Epithelial cell of esophagus (primary cell): Measurements from ENCODE around the gene DYRK1A.

Experiments used
- DNase-seq: peaks from one replicate; pipeline ENCODE4 v3.0.0; 2010; ENCODE audit warnings: low read depth
- H3K4me3 ChIP-seq: 2 replicates; pipeline ENCODE4 v1.5.1; 2011; ENCODE audit warnings: mild to moderate bottlenecking, low read length, control low read depth
- TF ChIP-seq, protein P1 (sequence below): IDR thresholded peaks from 2 replicates; pipeline ENCODE4 v1.5.1; 2011; ENCODE audit warnings: low read depth, mild to moderate bottlenecking, low read length, control low read depth, inconsistent platforms; ENCODE audit not compliant: insufficient read depth; ENCODE audit errors: missing control alignments

The DYRK1A gene

DNA sequence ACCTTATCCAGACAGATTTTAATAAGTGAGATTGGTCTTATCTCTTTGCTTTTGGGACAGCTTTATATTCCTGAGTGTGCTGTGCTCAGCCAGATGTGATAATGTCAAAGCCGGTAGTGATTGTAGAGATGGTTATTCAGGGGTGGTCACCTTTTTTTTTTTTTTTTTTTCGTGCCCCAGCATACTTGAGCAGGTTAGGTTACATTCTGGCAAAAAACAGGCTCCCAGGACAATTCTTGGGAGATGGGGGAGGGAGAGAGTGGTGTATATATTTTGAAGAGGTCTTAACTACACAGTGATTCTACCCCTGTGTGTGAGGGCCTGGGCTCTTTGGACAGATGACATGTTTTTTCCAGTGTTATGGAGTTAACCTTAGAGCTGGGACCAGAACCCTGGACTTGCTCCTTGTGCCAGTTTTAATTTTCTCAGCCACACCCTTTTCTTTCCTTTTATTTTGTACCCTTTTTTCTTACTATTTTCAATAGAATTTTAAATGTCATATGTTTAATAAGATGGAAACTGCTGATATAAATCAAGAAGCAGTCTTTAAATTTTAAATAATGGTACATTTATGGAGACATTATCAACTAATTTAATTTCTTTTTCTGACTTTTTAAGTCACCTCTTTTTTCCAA lies 88.4 kb downstream of the DYRK1A start:
- TF ChIP-seq, protein P1, sequence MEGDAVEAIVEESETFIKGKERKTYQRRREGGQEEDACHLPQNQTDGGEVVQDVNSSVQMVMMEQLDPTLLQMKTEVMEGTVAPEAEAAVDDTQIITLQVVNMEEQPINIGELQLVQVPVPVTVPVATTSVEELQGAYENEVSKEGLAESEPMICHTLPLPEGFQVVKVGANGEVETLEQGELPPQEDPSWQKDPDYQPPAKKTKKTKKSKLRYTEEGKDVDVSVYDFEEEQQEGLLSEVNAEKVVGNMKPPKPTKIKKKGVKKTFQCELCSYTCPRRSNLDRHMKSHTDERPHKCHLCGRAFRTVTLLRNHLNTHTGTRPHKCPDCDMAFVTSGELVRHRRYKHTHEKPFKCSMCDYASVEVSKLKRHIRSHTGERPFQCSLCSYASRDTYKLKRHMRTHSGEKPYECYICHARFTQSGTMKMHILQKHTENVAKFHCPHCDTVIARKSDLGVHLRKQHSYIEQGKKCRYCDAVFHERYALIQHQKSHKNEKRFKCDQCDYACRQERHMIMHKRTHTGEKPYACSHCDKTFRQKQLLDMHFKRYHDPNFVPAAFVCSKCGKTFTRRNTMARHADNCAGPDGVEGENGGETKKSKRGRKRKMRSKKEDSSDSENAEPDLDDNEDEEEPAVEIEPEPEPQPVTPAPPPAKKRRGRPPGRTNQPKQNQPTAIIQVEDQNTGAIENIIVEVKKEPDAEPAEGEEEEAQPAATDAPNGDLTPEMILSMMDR: no peak
- DNase-seq: no peak
- no peak overlapping the region for H3K4me3 ChIP-seq

DNA sequence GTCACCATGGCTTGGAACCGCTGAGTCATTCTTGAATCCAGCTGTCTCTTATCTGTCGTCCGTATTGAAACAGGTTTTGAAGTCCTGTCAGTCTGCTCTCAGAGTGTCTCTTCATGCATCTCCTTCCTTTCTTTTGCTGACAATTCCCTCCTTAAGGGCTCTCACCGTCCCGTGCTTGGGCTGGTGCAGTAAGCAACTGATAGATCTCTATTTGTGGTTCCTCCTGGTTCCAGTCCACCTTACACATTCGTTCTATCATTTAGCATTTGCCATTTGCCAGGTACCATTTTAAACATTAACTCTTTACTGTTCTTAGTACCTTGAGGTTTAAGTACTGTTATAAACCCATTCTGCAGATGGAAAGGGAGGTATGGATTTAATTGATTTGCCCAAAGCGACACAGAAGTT lies 88.9 kb downstream of the DYRK1A start:
- no peak for DNase-seq
- H3K4me3 ChIP-seq: no peak overlapping the region
- TF ChIP-seq, protein P1: no peak

DNA sequence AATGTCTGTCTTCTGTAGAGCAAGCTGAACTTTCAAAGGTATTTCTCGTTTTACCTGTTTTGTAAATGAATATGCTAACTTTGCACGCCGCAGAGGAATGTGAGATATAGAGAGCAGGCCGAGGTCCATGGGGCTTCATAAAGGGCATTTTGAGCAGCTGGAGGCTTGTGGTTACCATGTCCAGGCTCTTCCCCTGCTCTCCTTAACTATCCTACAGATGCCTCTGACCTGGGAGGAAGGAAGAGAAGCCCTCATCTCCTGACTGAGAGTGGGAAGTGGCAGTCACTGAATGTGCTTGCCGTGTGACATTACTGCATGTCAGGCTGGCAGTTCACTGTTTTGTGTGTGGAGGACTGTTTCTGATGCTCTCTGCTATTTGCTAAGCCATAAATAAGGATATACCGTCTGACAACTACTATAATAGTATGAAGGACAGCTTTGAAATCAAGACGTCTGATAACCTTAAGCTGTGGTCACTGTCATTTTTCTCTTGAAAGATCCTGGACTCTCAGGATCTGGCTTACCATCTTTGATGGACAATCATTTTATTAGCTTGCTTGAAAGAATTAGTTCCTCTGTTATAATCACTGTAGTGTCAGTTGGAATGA lies 92.2 kb downstream of the DYRK1A start:
- no peak for DNase-seq
- TF ChIP-seq, protein P1: no peak
- no peak overlapping the region for H3K4me3 ChIP-seq

DNA sequence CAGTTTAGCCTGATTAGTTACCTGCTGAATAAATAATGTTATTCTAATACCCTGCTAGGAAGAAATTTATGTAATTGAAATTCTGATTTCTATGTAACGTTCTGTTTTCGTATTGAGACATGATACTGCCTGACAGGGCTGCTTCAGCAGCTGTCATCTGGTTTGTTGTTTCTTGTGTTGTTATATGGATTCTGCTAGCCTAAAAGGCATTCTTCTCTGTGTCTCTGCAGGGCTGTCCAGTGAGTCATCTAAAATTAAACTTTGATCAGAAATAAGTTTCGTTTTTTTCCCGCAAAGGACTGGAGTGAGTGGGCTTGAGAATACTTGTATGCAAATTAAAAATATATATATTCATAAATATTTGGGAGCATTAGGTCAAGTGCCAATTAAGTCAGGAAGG lies 93.0 kb downstream of the DYRK1A start:
- no peak overlapping the region for H3K4me3 ChIP-seq
- TF ChIP-seq, protein P1: no peak
- DNase-seq: no peak

DNA sequence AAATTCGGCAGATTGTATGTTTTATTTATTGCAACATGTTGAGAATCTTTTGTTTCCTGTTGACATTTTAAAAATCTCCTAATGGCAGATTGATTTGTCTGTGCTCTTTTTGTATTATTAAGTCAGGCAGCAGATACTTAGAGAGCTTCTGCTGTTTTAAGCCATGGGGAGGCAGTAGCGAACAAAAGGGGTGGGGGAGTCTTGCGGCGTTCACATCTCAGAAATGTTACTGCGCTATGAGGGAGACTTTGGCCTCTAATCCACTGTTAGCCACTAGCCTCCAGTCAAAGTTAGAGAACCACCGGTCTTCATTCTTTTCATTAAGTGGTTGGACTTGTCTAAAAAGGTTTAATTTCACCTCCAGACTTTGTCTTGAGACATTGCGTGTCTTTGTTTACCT lies 93.6 kb downstream of the DYRK1A start:
- H3K4me3 ChIP-seq: no peak overlapping the region
- no peak for DNase-seq
- TF ChIP-seq, protein P1: peak; percentile 38

DNA sequence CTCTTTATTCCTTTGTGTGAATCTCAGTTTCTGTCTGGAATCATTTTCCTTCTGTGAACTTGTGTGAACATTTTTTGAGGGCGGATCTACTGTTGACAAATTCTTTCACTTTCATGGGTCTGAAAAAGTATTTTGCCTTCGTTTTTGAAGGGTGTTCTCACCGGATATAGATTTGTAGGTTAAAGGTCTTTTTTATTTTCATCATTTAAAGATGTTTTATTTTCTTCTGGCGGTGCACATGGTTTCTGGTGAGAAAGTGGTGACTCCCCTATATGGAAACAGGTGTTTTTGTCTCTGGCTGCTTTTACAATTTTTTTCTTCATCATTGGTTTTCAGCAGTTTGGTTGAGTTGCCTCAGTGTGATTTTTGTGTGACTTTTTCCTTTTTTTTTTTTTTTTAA lies 94.9 kb downstream of the DYRK1A start:
- DNase-seq: no peak
- H3K4me3 ChIP-seq: no peak overlapping the region
- TF ChIP-seq, protein P1: no peak

DNA sequence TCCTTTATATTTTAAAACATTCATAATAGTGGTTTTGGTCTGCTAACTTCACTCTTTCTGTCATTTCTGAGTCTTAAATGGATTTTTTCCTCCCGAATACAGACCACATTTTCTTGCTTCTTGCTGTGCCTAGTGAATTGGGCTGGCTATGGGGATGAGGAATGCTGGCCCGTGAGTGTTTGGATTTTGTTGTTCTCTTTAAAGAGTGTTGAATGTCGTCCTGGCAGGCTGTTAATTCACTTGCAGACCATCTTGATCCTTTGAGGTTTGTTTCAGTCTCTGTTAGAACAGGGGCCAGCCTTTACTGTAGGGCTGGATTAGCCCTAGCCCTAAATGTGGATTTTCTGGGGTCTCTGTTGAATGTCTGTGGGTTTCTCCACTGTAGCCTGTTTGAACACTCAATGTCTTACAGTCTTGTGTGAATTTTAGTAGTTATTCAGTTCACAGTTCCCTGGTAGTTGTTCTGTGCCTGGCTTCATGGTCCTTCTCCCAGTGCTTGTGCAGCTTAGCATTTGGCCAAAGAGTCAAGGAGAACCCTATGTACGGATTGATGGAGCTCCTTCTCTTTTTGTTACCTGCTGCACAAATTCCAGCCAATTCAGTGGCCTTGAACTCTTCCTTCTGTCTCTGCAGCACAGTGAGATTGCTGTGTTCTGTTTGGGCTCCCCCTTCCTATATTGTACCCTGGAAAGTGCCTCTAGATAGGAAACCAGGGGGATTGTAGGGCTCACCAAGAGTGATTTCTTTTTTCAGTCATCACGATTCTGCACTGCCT lies 95.7 kb downstream of the DYRK1A start:
- H3K4me3 ChIP-seq: no peak overlapping the region
- TF ChIP-seq, protein P1: no peak
- DNase-seq: no peak
